Smooth muscle cell (in vitro differentiated cells): Measurements from ENCODE around the gene PHC2. TPM values are rescaled to one million over a fixed set of nuclear protein-coding genes. Genes with fewer than 3 reads are reported as not detected.

Experiments
- DNase-seq: peaks from one replicate; lab custom pipeline; 2025; ENCODE audit not compliant: unreplicated experiment; lab: John Stamatoyannopoulos, UW
- H2AFZ ChIP-seq: fragments of 200-600 bp; sonication (generic); 2 replicates; pipeline ENCODE4 v1.6.0; 2016; ENCODE audit warnings: antibody characterized with exemption, low read depth, mild to moderate bottlenecking
- H3F3A ChIP-seq: fragments of 200-600 bp; sonication (generic); 2 replicates; pipeline ENCODE4 v1.6.0; 2017; ENCODE audit warnings: antibody characterized with exemption, low read depth
- H3K27ac ChIP-seq: fragments of 200-600 bp; sonication (generic); 2 replicates; pipeline ENCODE4 v1.5.1; 2016; ENCODE audit warnings: low read depth, mild to moderate bottlenecking
- H3K27me3 ChIP-seq: fragments of 200-600 bp; sonication (generic); 2 replicates; pipeline ENCODE4 v1.6.1; 2016; ENCODE audit warnings: low read depth, mild to moderate bottlenecking
- H3K36me3 ChIP-seq: fragments of 200-600 bp; sonication (generic); 2 replicates; pipeline ENCODE4 v1.5.1; 2016; ENCODE audit warnings: low read depth
- H3K4me1 ChIP-seq: fragments of 200-600 bp; sonication (generic); 2 replicates; pipeline ENCODE4 v1.5.1; 2016; ENCODE audit warnings: low read depth
- H3K4me2 ChIP-seq: fragments of 200-600 bp; sonication (generic); 2 replicates; pipeline ENCODE4 v1.6.0; 2016; ENCODE audit warnings: mild to moderate bottlenecking
- H3K4me3 ChIP-seq: fragments of 200-600 bp; sonication (generic); 2 replicates; pipeline ENCODE4 v1.5.1; 2016; ENCODE audit warnings: mild to moderate bottlenecking
- H3K79me2 ChIP-seq: fragments of 200-600 bp; sonication (generic); 2 replicates; pipeline ENCODE4 v1.6.0; 2016; ENCODE audit warnings: low read depth, mild to moderate bottlenecking
- H3K9ac ChIP-seq: fragments of 200-600 bp; sonication (generic); 2 replicates; pipeline ENCODE4 v1.6.0; 2016; ENCODE audit warnings: low read depth
- H3K9me3 ChIP-seq: fragments of 200-600 bp; sonication (generic); replicated peaks from 2 replicates; pipeline ENCODE4 v1.5.1; 2016; ENCODE audit warnings: low read depth
- H4K20me1 ChIP-seq: fragments of 200-600 bp; sonication (generic); 2 replicates; pipeline ENCODE4 v1.6.0; 2016; ENCODE audit warnings: low read depth
- CTCF ChIP-seq: fragments of 200-600 bp; sonication (generic); IDR thresholded peaks from 2 replicates; pipeline ENCODE4 v1.5.1; 2017; ENCODE audit warnings: borderline replicate concordance, mild to moderate bottlenecking, antibody characterized with exemption; ENCODE audit not compliant: insufficient read depth, poor library complexity, severe bottlenecking
- WGBS: methylation state at CpG from one replicate; pipeline ENCODE4 v1.1.7; 2016; ENCODE audit warnings: low lambda C conversion rate; 5-methylcytosine and 5-hydroxymethylcytosine counted together
- polyA plus RNA-seq: library from polyadenylated mRNA; unstranded; fragments of >200 nt; fragmentation: Nextera tagmentation; extraction: Ambion mirVana; gene quantifications from 2 replicates; pipeline ENCODE4 v1.2.1, GENCODE V29; 2016
- total RNA-seq: library from RNA; depleted of rRNA; stranded (reverse); fragments of >200 nt; gene quantifications from 2 replicates; pipeline ENCODE4 v1.2.3, GENCODE V29; 2014

The PHC2 gene
- total and polyA plus RNA-seq, 2 experiments from 2014 or later: 42.4 to 109 TPM

GRCh38 chr1:33424610-33425009, 6.3 kb downstream of the PHC2 start:
- no peak overlapping the region for H2AFZ ChIP-seq
- H4K20me1 ChIP-seq: no peaks in the 10 kb centered on the region
- peak overlapping the region; percentile 64 for H3K9ac ChIP-seq
- no peaks in the 10 kb centered on the region for H3K27me3 ChIP-seq
- no peak for DNase-seq
- no peaks in the 10 kb centered on the region for H3K36me3 ChIP-seq
- H3F3A ChIP-seq: peaks cover 4% of the 10 kb centered on the region
- H3K79me2 ChIP-seq: peaks cover 30% of the 10 kb centered on the region
- peak overlapping the region; percentile 61 for H3K4me2 ChIP-seq
- no peaks in the 10 kb centered on the region for H3K9me3 ChIP-seq
- WGBS: 44% methylated on average over 2 of the region's 2 CpGs
- peaks cover 22% of the 10 kb centered on the region for H3K4me1 ChIP-seq
- no peak for TF ChIP-seq CTCF
- H3K27ac ChIP-seq: peak overlapping the region; percentile 89
- H3K4me3 ChIP-seq: no peak overlapping the region

GRCh38 chr1:33424205-33424604, 6.7 kb downstream of the PHC2 start:
- Histone ChIP-seq H4K20me1 (no peaks in the 10 kb centered on the region), H3K9ac (peak overlapping the region; percentile 64), H3K36me3 (no peaks in the 10 kb centered on the region), H3K79me2 (peaks cover 30% of the 10 kb centered on the region), H3K9me3 (no peaks in the 10 kb centered on the region), H3K4me2 (peak overlapping the region; percentile 61), H3F3A (peaks cover 4% of the 10 kb centered on the region), H3K27me3 (no peaks in the 10 kb centered on the region), H2AFZ (no peak overlapping the region), H3K4me3 (no peak overlapping the region), H3K27ac (peak overlapping the region; percentile 89), H3K4me1 (peaks cover 18% of the 10 kb centered on the region)
- TF ChIP-seq CTCF: no peak
- DNase-seq: no peak
- 42% methylated on average over 4 of the region's 4 CpGs for WGBS

- H3K79me2 ChIP-seq: peaks cover 45% of the 10 kb centered on the region
- peak overlapping the region; percentile 85 for H3K27ac ChIP-seq
- H4K20me1 ChIP-seq: no peaks in the 10 kb centered on the region
- 38% methylated on average over 7 of the region's 7 CpGs for WGBS
- H3K36me3 ChIP-seq: no peaks in the 10 kb centered on the region
- no peak for TF ChIP-seq CTCF
- DNase-seq: no peak
- peaks cover 4% of the 10 kb centered on the region for H3F3A ChIP-seq
- H3K9me3 ChIP-seq: peaks cover 7% of the 10 kb centered on the region
- H3K4me2 ChIP-seq: peak overlapping the region; percentile 69
- H3K4me1 ChIP-seq: peaks cover 8% of the 10 kb centered on the region
- peak overlapping the region; percentile 2 for H3K4me3 ChIP-seq
- H2AFZ ChIP-seq: peak overlapping the region; percentile 56
- no peaks in the 10 kb centered on the region for H3K27me3 ChIP-seq
- peak overlapping the region; percentile 59 for H3K9ac ChIP-seq
Observed at GRCh38 chr1:33420870-33421775, 9.8 kb downstream of the PHC2 start.
